T-helper 2 cell (primary cell): ENCODE results near the gene ITPR1.
"Not testable (repeated sequence)": the region's sequence is repeated elsewhere in the genome, so short reads cannot be mapped to it uniquely, and the experiment has no call there.

ENCODE experiments used
- DNase-seq, 5 experiments: peaks; one replicate each; pipeline versions ENCODE4 v3.0.0 to v3.0.0-alpha.2; 2012 to 2022

ITPR1 gene

DNA sequence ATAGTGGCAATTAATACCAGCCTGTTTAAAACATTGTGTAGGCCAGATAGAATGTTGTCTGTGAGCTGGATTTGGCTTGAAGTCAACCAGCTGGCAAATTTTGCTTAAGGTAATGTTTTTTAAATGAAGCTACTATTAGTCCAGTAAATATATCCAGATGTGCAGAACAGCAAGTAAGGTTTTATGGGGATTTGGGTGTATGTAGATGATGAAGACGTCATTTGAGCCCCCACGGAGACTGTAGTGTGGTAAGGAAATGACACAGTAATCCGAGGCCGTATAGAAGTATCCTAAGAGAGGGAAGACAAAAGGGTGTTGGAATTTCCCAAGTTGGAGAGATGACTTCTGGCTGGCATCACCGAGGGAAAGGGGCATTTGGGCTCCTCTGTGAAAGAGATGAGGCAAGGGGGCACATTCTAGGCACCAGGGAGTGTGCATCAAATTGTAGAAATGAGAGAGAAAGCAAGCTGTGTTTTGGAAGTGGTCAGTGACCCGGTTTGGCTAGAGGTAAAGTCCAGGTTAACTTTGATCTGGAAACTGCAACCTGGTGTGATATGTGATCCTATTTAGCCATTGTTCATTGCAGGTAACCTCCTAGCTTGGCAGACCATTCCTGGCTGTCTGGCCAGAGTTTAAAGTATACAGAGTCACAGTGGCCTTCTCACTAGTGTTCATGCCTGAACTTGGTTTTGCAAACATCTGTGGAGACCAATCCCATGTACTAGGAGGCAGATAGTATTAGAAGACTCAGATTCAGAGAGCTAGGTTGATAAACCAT is 104.2 kb downstream of the ITPR1 start:
- DNase-seq: no peak

DNA sequence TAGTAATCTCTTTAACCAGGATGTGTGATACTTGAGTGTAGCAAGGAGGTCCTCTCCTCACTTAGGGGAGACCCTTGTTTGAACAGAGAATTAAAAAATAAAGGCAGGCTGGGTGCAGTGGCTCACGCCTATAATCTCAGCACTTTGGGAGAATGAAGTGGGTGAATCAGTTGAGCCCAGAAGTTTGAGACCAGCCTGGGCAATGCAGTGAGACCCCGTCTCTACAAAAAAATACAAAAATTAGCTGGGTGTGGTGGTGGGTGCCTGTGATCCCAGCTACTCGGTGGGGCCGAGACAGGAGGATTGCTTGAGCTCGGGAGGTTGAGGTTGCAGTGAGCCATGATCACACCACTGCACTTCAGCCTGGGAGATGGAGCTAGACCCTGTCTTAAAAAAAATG is 105.1 kb downstream of the ITPR1 start:
- not testable (repeated sequence) for DNase-seq

DNA sequence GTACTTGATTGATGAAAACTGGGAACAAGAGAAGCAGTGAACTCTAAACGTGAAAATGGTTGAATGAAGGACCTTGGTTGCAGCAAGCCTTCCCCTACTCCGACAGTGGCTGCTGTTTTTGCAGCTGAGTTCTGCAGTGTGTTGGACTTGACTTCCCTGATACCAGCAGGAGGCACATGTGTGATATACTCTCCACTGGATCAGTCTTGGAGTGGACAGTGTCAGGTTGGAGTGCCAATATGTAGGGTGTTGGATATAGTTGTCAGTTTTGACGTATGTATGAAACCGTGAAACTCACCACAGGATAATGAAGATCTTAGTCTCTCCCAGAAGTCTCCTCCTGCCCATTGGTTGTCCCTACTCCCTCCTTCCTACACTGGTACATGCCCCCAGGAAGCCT is 106.5 kb downstream of the ITPR1 start:
- no peak for DNase-seq

DNA sequence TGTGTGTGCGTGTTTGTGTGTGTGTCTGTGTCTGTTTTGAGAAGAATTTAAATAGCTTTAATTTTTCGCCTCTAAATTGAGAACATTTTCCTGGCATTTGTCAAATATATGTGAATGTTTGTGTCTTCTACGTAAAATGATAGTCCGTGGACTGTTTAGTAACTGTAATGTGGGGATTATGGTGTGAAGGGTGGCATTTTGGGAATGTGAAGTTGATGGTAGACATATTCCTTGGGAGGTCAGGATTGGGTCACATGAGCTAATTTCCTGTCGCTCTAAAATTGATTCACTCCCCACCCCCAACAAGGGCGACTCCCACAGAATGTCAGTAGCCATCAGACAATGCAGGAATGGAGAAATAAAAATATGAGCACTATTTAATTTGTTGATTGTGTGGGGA is 107.3 kb downstream of the ITPR1 start:
- DNase-seq: no peak

DNA sequence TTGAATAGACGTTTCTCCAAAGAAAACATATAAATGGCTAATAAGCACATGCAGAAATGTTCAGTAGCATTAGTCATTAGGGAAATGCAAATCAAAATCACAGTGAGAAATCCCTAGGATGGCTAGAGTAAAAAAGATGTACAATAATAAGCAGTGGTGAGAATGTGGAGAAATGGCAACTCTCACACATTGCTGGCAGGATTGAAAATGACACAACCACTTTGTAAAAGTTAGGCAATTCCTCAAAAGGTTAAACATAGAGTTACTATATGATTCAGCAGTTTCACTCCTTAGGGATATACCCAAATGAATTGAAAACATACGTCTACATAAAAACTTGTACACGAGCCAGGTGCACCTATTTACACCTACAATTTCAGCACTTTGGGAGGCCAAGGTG is 108.7 kb downstream of the ITPR1 start:
- no peak for DNase-seq

DNA sequence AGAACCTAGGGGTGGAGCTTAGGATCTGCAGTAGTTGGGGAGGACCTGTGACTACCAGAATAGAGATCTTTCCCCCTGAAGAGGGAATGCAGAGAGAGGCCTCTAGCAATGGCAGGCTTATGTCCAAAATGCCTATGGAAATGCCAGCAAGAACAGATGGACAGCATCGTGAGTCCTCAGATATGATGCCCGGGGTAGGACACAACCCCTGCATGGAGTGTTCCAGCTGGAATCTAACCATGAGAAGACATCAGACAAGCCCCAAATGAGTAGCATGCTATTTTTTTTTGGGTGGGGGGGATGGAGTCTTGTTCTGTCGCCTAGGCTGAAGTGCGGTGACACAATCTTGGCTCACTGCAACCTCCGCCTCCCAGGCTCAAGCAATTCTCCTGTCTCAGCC is 111.5 kb downstream of the ITPR1 start:
- no peak for DNase-seq

DNA sequence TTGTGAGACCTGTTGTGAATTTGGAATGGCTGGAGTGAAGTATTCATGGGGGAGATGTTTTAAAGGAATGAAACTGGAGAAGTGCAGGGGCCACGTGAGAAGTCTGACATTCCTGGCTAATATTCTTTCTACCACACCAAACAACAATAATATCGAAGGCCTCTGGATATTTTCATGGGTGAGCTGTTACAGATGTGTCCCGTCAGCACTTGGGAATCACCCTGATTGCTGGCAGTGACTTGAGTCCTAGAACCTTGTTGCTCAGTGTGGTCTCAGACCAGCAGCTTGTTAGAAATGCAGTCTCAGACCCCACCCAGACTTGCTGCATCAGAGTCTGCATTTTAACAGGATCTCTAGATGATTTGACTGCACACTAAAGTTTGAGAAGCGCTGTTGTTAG is 113.8 kb downstream of the ITPR1 start:
- no peak for DNase-seq

DNA sequence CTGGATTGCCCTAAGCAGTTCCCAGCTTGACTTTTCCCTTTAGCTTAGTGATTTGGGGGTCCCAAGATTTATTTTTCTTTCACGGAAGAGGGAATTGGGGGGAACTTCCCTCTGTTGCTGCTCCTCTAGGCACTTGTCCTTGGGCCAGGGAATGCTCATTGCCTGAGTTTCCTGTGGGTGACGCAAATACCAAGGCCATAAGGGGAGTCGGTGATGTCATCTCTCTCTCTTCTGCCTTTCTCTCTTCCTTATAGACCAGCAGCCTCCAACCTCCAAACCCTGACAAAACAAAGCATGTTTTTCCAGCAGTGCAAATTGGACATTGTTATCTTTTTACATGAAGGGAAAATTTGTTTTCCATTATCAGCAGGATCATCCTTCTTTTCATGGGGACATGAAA is 120.2 kb downstream of the ITPR1 start:
- DNase-seq: no peak

DNA sequence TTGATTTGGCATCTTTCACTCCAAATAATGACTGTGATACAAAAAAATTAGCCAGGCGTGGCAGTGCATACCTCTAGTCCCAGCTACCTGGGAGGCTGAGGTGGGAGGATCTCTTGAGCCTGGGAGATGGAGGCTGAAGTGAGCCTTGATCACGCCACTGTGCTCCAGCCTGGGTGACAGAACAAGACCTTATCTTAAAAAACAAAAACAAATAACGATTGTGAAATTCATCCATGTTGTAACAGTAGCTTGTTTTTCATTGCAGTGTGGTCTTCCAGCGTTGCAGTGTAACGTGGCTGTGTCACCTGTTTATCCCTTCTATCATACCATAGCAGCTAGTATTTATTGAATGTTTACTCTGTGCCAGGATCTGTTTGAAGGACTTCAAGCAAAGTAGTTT is 120.9 kb downstream of the ITPR1 start:
- DNase-seq: no peak

DNA sequence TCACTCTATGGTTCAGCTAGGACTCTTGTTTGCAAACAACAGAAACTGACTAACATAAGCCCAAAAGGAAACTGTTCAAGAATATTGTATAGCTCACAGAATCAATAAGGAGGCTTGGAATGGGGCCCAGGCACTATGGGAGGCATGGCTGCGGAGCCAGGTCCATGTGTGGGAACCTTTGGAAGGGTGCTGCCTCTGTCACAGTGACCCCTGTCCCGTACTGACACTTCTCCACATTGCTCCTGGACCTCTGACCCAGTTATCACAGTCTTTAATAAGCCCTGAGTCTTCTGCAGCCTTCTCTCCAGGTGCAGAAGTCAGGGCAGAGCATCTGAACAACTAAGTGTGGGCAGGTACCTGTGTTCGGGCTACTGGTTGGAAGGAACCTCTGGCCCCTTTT is 121.8 kb downstream of the ITPR1 start:
- DNase-seq: no peak

DNA sequence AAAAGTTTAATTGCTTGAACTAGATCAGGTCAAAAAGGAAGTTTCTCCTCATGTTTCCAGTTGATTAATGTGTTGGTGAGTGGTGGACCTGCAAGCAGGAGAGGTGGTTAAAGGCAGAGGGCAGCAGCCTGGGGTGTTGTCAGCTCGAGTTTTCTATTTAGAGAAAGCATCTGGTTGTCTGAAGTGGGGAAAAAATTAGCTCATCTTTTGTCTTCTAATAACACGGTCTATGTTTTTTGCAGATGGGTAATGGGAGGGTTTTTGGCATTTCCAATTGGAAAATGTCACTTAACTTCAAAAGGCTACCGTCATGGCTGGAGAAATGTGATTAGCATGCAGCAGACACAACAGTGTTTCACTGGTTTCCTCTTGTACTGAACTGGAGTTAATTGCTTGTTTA is 122.6 kb downstream of the ITPR1 start:
- DNase-seq: no peak

DNA sequence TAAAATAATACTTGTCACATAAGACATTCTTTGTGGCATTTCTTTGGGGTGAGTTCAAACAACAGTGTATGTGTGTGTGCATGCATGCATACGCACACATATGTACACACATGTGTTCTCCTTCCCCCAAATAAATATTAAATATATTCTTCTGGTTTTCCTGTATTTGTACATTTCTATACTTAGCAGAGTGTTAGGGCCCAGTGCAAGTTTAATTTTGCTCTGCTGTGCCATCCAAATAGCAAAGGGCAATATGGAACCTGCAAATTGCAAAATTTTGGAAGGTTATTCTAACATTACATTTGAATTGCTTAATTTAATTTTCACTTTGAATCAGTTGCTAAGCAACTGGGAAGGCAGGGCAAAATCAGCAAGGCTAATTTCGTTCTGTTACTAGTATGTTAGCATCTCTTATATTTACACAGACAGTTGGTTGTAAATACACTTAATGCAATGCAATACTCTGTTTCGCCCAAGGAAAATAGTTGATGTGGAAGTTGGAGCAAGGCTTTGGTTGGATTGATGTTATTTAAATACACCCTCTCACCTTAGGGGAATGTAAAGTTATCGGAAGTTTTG is 130.4 kb downstream of the ITPR1 start:
- DNase-seq: no peak

DNA sequence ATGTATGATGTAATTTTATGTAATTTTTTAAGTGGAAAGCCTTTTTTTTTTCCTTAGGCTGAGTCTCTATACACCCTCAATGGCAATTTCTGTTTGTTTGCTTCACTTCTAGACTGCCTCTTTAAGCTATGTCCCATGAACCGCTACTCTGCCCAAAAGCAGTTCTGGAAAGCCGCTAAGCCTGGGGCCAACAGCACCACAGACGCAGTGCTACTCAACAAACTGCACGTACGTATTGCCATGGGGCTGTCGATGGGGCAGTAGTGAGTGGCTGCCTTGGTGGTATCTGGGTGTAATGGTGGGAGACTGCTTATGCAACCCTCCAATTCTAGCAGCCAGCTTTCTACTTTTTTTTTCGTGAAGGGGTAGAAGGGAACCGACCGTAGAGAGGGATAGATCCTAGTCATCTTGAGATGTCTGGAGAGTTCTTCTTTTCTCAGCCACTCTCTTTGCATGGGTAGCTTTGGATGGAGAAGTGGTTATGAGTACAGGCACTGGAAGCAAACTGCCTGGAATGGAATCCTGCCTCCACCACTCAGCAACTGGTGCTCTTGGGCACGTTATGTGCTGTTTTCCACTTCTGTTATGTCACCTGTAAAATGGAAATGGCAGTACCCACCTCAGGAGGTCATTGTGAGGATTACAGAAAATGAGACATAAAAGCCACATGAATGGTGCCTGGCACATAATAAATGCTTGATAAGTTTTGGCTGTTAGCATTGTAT is 134.7 kb downstream of the ITPR1 start:
- no peak for DNase-seq

DNA sequence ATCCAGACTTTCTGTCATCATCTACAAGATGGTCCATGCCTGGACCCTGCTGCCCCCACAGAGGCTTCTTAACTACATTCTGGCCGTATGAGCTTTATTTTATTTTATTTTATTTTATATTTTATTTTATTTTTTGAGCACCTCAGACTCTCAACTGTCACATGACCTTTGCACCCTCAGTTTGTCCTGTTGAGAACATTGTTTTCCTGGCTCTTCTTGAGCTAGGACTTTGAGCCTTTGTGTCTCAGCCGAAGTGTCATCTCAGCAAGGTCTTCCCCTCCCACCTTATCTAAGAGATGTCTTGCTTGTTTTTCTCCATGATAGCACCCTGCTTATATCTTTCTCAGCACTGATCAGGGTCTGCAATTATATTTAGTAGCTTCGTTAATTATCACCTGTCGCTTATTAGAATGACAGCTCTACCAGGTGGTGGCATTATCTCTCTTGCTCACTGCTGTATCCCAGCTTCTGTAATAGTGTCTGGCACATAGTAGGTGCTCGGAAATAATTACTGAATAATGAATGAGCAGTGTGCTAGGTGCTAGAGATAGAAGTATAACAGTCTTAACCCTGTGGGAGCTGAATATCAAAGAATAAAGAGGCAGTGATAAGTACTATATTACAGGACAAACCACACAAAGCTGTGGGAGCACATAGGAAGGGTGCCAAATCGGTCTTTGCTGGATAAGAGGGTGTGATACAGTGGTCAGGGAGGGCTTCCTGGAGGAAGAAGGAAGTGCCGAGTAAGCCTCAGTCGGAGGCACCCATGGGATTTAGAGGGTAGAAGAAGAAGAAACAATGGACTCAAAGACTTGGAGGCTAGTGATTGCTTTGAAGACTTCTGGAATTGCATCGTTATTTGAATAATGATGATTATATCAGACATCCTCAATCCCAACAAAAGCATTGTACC is 136.2 kb downstream of the ITPR1 start:
- no peak for DNase-seq

DNA sequence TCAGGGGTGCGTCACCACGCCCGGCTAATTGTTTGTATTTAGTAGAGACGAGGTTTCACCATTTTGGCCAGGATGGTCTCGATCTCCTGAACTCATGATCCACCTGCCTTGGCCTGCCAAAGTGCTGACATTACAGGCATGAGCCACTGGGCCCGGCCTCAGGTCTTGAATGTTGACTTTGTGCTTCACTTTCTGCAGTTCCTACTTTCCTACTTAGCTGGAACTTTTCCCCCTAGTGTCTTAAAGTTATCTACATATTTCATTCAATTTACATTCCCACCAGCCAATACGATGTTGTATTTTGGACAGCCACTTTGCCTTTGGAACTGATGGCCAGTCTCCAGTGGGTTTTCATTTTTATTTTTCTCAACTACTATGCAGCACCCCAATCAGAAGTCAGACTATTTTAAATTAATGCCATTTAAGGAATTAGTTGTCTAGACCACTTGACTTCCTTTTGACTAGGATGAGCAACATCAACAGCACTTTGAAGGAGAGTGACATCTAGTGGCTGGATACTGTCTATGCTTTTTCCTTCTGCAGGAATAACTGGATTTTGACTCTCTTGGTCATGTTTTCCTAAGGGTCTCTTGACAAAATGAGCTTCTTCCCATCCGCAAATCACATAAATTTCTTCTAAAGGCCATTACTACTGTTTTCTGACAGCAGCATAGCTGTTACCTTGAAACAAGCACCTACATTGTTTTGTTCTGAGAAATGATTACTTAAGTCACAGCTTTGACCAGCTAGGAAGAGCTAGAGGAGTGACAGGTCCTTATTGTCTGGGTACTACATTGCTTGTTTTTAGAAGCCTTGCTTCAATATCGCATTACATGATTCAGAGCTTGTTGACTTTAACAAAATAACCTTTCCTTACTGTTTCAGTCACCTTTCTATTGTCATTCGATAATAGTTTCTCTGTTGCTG is 140.2 kb downstream of the ITPR1 start:
- peak in 2 of 5 experiments; percentile 20 to 63 for DNase-seq

DNA sequence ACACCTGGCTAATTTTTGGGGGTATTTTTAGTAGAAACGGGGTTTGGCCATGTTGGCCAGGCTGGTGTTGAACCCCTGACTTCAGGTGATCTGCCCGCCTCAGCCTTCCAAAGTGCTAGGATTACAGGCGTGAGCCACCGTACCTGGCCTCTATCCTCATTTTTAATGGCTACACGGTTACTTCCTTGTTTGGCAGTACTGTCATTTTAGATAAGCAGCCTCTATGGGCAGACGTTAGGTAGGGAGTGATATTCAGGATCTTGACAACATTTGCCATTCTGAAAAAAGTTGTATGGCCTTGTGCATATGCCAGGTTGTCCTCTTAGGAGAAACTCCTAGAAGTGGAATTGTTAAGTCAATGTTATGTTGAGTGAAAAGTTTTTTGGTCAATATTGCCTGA is 141.7 kb downstream of the ITPR1 start:
- no peak for DNase-seq

DNA sequence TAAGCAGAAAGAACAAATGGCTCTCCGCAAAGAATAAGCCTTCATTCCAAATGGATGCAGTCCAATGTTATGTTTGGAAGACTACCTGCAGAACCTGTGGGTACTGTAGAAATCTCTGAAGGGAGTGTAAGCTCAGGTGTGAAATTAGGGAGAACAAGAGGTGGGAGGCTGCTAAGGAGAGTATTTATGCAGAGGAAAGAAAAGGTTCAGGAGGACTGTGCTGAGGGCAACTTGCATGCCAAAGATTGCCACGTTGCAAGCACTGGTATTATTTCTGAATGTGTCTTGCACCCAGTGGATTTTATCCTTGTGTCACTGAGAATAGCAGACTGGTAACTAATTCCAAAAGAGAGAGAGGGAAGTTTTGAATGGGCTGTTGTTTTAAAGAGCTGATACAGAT is 144.1 kb downstream of the ITPR1 start:
- DNase-seq: no peak

DNA sequence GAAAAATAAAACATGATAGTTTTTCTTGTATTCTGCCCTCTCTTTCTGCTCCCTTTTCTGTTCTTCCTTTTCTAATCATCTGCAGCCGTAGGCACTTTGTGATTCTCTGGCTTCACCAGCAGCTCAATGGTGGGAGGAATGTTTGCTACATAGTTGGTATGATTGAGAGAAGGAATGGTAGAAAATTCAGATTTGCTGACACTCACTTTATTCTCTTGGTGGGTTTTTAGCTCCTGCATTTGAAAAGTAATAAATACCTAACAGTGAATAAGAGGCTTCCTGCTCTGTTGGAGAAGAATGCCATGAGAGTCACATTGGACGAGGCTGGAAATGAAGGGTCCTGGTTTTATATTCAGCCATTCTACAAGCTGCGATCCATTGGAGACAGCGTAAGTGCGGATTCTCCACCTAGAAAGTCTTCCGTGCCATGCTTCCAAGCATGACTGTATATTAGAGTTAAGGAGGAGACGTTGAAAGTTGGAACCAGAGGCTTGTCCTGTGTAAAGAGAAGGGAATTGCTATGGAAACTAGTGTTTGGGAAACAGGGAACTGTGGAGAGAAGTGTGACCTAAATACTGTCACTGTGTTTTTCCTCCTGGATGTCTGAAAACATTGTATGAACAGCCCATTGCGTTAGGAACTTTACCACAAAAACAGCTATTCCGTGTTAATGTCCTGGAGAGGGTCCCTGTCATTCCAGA is 148.9 kb downstream of the ITPR1 start:
- DNase-seq: no peak

DNA sequence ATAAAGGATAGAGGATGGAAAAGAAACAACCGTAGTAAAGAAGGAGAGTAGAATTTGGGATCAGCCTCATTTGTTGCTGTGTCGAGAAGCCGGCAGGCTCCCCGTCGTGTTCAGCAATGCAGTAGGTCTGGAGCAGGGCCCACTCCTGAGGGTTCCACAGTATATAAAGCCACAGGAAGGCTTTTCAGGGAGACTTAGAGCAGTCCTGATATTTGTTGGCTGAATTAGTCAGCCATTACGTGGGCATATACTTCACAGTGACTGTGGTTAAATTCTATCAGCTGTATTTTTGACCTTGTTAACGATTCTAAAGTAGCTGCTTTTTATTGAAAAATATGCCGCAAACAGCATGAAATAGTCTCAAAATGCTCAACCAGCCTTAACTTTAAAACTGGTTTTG is 149.5 kb downstream of the ITPR1 start:
- no peak for DNase-seq

DNA sequence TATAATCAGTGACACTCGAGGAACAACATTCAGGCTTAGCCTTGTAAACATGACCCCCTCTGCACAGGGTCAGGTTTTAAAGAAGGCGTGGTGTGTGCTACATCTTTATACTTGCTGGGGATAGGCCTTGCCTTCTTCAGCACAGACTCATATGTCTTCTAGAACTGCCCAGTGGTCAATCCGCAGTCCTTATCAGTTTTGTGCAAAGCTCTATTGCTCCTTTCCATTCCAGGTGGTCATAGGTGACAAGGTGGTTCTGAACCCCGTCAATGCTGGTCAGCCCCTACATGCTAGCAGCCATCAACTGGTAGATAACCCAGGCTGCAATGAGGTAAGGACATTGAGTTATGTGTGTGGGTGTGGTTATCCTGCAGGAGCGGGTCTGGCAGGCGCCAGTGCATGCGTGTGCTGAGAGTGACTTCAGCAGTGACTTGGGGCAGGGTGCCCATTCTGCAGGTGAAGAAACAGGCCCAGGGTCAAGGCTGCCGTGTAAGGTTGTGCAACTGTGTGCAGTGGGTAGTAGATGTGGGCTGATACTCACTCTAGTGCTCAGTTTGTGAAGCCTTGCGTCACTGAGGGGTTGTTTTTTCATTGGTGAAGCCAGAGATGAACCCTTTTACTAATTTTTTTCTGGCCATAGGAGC is 150.9 kb downstream of the ITPR1 start:
- no peak for DNase-seq

DNA sequence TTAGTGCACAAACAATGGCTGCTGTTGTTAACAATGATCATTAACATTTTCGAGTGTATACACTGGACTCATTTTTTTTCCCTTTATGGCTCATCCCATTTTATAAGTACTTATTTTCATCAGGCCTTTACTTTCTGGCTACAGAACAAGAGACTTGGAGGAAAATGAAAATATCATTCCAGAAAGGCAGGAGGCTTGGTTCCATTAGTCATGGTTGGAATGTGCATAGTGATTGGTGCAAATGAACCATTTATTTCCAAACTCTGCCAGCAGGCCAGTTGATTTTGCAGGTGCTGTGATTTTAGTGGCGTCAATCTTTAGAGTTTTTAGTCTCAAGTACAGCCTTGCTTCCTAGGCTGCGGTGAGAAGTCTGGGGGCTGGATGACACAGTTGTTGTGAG is 151.8 kb downstream of the ITPR1 start:
- no peak for DNase-seq
